Measurements from ENCODE around the gene AMOTL2. TPM values are rescaled to one million over a fixed set of nuclear protein-coding genes. Genes with fewer than 3 reads are reported as not detected.
A peak's percentile ranks its signal among the peaks of the same experiment; 100 is the strongest.

The AMOTL2 gene
- total RNA-seq, 4 donors from 2014 or later = 20.3 to 72.8 (median 31.6) TPM

GRCh38 chr3:134393074-134393473 lies 18.8 kb upstream of the AMOTL2 start:
- no peak for DNase-seq
- TF ChIP-seq POLR2A (IDR thresholded peaks at IDR 0.05) (no peak), CTCF (IDR thresholded peaks at IDR 0.05) (no peak)
- H3K36me3 ChIP-seq = no peaks in the 10 kb centered on the region
- H3K27ac ChIP-seq = no peak overlapping the region
- H3K4me1 ChIP-seq = no peaks in the 10 kb centered on the region
- H3K27me3 ChIP-seq = no peaks in the 10 kb centered on the region
- no peak overlapping the region for H3K4me3 ChIP-seq
- H3K9me3 ChIP-seq = no peaks in the 10 kb centered on the region

- DNase-seq = no peak
- H3K27ac ChIP-seq = peak overlapping the region in 1 of 4 donors; percentile 6
- no peaks in the 10 kb centered on the region for H3K27me3 ChIP-seq
- no peak overlapping the region for H3K4me3 ChIP-seq
- H3K9me3 ChIP-seq = no peaks in the 10 kb centered on the region
- H3K36me3 ChIP-seq = no peaks in the 10 kb centered on the region
- TF ChIP-seq POLR2A (IDR thresholded peaks at IDR 0.05) (no peak), CTCF (IDR thresholded peaks at IDR 0.05) (no peak)
- no peaks in the 10 kb centered on the region for H3K4me1 ChIP-seq
These were observed 18.2 kb upstream of the AMOTL2 start for GRCh38 chr3:134392336-134392983.

- Histone ChIP-seq H3K4me1 (no peaks in the 10 kb centered on the region), H3K4me3 (no peak overlapping the region), H3K9me3 (no peaks in the 10 kb centered on the region), H3K27ac (no peak overlapping the region), H3K27me3 (no peaks in the 10 kb centered on the region), H3K36me3 (no peaks in the 10 kb centered on the region)
- no peak for DNase-seq
- no peak for TF ChIP-seq POLR2A (IDR thresholded peaks at IDR 0.05)
- TF ChIP-seq CTCF (IDR thresholded peaks at IDR 0.05) = no peak
These were observed 15.6 kb upstream of the AMOTL2 start for GRCh38 chr3:134389865-134390264.

GRCh38 chr3:134388788-134389485 lies 14.7 kb upstream of the AMOTL2 start:
- Histone ChIP-seq H3K9me3 (peaks cover 0 to 4% (median 0%) of the 10 kb centered on the region in 4 donors), H3K27ac (no peak overlapping the region), H3K27me3 (no peaks in the 10 kb centered on the region), H3K4me3 (no peak overlapping the region), H3K4me1 (no peaks in the 10 kb centered on the region), H3K36me3 (no peaks in the 10 kb centered on the region)
- TF ChIP-seq POLR2A (IDR thresholded peaks at IDR 0.05) (no peak), CTCF (IDR thresholded peaks at IDR 0.05) (no peak)
- DNase-seq = no peak

- Histone ChIP-seq H3K4me1 (no peaks in the 10 kb centered on the region), H3K4me3 (no peak overlapping the region), H3K27ac (no peak overlapping the region), H3K36me3 (no peaks in the 10 kb centered on the region), H3K27me3 (no peaks in the 10 kb centered on the region), H3K9me3 (peaks cover 0 to 5% (median 0%) of the 10 kb centered on the region in 4 donors)
- no peak for DNase-seq
- TF ChIP-seq CTCF (IDR thresholded peaks at IDR 0.05) (no peak), POLR2A (IDR thresholded peaks at IDR 0.05) (no peak)
These were observed 14.0 kb upstream of the AMOTL2 start for GRCh38 chr3:134388292-134388691.

Measured in Peyer's patch (tissue), 4 donors.